GM18868 (cell line): ENCODE data around the gene TACC2.

Experiments used
- ATAC-seq: cut with Tn5 transposase; IDR thresholded peaks from one replicate; pipeline ENCODE4 v1.9.1; 2021; ENCODE audit warnings: mild to moderate bottlenecking, moderate library complexity; ENCODE audit not compliant: unreplicated experiment

TACC2 gene

GRCh38 chr10:122210481-122211265 is 221.7 kb downstream of the TACC2 start:
- no peak for ATAC-seq

DNA sequence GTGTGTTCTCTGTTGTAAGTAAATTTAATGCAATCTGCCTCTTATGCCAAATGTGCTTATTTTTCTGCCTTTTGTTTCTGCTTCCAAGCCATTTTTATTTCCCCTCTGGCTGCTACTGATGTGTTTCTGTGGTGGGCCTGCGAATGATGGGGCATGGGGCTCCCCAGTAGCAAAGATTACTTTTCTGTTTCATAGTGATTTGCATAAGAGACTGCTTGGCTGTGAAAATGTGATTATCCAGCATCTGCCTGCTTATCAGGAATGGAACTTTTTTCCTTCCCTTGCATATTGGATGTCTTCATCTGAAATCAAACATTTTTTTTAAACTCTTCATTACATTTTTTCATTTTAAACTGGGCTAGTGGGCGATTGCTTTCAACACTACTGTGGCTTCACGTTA is 224.4 kb downstream of the TACC2 start:
- no peak for ATAC-seq

DNA sequence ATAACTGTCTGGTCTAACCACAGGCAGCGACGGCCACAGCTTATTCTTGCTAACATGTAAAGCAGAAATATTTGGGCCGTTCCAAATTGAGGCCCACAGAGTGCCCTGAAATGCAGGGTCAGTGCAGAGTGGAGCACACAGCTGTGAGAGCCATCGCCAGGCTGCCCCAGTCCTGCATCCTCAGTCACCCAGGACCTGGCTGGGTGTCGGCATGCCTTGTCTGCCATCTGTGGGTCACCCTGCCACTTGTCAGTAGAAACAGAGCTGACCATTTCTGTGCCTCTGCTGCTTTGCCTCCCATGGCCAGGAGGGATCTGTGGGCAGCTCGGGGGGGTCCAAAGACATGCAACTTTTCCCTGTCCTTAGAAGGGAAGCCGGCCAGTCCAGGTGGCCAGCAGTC is 224.8 kb downstream of the TACC2 start:
- ATAC-seq: no peak

DNA sequence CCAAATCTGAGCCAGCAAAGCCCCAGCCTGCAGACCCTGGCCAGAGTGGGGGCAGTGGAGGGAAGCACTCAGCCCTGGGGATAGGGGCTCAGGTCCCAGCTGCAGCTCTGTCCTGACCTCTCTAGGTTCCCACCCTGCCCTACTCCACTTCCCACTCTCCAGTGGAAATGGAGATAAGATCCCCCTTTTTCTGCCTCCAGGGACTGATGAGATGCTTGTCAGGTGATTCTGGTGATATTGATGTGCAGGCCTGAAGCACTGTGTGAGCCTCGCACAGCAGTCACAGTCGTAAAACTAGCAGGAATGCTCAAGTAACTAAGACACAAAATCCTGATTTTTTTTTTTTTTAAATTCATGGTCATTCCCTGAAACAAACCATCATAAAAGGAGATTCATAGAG is 227.1 kb downstream of the TACC2 start:
- no peak for ATAC-seq

DNA sequence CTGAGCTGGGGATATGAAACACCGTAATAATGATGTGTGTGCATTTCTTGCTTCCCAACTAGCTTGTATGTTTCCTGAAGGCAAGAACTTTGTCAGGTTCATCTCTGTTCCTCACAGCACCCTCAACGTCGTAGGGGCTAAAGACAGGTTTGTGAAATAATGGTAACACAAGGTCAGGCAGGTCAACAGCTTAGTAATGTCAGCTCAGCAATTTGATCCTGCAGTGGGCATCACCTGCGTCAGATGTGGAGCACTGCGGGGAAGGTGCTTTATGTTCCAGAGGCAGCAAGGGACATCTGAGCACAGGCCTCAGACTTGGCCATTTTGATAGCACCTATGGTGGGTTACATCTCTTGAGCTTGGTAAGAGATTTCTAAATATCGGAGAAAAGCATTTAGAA is 230.4 kb downstream of the TACC2 start:
- no peak for ATAC-seq

DNA sequence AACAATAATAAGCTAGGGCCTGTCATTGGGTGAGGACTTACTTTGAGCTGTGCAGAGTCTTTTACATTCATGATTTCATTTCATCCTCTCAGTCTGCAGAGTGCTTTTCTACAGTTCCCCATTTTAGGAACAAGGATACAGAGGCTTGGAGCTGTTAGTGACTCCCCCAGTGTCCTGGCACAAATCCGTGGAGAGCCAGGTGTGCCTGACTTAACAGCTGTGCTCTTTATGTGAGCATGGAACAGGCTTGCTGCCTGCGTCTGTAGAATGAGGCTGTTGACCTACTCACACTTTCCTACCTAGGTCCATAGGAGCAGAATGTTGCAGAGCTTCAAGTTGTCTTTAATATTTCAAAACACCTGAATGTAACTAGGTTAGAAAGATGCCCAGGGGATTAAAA is 231.8 kb downstream of the TACC2 start:
- ATAC-seq: no peak

DNA sequence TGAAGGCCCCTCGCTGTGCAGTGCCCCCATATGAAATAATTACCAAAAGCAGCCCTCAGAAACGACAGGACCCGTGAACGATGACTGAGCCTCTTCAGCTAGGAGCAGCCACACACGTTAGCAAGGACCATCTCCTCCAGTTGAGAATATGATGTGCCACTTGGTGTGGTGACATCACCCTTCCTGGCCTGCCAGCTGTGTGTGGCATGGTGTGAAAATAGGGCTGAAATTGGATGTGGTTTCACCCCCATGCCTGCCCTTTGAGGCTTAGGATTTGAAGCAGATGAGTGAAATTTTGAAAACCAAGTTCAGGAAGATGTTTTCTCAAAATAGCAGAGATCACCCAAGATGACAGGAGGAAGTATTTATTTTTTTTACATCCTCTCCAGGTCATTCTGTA is 233.0 kb downstream of the TACC2 start:
- ATAC-seq: no peak

GRCh38 chr10:122222638-122223037 is 233.7 kb downstream of the TACC2 start:
- ATAC-seq: no peak

DNA sequence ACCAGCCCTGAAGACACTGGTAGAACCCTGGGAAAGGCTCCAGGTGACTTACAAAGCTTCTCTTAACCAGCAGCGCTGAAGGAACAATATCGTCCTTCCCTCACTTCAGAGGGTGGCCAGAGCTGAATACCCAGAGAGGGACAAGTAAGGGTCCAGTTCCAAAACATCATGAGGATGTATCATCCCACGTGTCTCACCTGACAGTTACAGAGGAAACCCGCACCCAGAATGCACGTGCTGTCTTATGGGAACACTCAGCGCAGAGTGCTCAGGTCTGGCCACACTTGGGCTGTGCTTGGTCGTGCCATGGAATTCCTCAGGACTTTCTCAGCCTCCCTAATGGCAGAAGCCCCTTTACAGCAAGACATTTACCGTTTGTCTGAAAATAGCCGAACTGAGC is 235.2 kb downstream of the TACC2 start:
- no peak for ATAC-seq

- ATAC-seq: no peak
Measured at GRCh38 chr10:122225330-122225729, 236.4 kb downstream of the TACC2 start.

DNA sequence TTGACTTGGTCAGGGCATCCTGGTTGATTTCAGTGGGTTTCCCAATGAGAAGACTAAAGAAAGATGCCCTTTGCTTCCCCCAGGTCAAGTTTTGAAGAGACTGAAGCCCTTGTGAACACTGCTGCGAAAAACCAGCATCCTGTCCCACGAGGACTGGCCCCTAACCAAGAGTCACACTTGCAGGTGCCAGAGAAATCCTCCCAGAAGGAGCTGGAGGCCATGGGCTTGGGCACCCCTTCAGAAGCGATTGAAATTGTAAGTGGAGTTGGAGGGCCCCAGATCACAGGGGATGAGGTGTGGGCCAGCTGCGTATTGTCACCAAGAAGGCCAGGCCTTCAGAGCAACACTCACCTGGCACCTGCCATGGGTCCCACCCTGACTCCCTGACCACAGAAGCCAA is 238.8 kb downstream of the TACC2 start:
- no peak for ATAC-seq

- no peak for ATAC-seq
Measured at GRCh38 chr10:122229666-122230065, 240.7 kb downstream of the TACC2 start.

DNA sequence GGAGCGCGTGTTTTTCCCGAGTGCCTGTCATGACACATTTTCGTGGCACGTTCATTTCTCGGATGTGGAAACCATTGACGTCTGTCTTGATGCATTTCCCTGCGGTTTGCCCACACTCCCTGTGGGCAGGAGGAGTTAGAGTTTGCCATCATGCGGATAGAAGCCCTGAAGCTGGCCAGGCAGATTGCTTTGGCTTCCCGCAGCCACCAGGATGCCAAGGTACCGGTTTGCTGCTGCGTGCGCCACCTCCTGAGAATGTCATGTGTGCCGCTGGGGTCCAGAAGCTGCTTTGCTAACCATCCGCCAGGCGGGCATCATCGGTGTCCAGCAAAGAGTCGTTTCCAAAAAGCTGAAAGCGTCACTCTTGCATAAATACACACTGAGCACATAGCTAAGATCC is 241.3 kb downstream of the TACC2 start:
- no peak for ATAC-seq

DNA sequence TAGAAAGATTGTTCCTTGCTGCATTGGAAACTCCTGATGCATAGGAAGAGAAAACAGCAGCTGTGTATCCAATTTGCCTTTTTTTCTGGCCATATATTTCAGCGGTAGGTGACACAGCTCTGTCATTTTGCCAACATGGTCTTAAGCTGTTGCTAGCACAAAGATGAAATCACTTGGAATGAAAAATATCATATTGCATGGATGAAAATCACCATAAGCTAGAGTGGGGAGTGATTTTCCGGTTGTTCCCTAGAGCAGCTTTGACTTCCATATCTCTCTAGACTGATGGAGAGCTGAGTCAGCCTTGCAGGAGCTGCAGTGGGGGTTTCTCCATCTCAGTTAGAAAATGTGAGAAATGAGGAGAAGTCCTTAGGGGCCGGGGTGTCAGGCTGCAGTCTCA is 243.8 kb downstream of the TACC2 start:
- no peak for ATAC-seq

- no peak for ATAC-seq
Measured at GRCh38 chr10:122233857-122234348, 244.9 kb downstream of the TACC2 start.

- no peak for ATAC-seq
Measured at GRCh38 chr10:122234416-122234815, 245.5 kb downstream of the TACC2 start.

GRCh38 chr10:122236690-122237306 is 247.8 kb downstream of the TACC2 start:
- ATAC-seq: no peak

DNA sequence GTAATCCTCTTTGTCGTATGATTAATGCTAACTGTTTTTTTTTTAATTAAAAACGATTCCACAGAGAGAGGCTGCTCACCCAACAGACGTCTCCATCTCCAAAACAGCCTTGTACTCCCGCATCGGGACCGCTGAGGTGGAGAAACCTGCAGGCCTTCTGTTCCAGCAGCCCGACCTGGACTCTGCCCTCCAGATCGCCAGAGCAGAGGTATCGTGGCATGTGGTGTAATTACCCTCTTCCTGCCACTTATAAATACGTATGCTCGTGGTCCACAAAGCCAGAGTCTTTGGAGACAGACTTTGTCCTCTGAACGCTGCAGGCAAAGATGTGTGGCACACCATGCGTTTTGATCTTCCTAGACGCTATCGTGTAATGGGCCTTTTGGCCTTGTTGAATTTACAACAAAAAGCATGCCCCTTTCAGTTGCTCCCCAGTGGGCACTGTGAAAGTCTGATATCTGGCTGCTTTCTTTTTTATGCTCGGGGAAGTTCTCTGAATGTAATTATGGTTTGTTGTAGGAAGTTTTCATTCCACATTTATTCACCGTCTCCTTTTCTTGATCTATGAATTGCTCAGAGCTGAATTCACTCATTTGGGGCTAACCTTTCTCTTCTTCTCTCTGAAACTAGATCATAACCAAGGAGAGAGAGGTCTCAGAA is 248.5 kb downstream of the TACC2 start:
- ATAC-seq: no peak

DNA sequence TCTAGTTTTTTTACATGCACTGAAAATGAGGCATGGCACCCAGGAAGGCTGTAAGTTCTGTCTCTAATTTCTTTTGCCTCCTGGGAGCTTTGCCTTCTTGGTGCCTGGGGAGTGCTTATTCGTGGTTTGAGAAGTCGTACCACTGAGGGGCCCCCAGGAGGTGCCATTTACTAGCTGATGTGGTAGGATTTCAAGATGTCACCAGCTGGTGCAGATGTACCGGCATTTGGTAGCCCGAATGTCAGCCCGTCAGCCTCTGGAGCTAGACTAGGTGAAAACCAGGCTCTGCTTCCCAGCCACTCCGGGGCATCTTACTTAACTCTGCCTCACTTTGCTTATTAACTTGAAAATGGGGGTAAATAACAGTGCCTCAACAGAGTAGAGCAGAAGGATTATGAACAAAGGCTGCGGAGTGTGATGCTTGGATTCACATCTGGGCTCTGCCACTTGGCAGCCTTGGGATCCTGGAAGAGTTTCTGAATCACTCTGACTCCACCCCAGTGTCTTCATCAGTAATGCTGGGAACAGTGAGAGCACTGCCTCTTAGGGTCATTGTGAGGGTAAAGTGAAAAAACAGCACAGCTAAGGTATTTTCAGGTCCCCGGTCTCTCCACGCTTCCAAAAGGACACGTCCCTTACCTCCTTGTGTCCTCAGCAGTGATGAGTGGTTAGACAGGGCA is 250.8 kb downstream of the TACC2 start:
- ATAC-seq: no peak

GRCh38 chr10:122240401-122240800 is 251.4 kb downstream of the TACC2 start:
- no peak for ATAC-seq

DNA sequence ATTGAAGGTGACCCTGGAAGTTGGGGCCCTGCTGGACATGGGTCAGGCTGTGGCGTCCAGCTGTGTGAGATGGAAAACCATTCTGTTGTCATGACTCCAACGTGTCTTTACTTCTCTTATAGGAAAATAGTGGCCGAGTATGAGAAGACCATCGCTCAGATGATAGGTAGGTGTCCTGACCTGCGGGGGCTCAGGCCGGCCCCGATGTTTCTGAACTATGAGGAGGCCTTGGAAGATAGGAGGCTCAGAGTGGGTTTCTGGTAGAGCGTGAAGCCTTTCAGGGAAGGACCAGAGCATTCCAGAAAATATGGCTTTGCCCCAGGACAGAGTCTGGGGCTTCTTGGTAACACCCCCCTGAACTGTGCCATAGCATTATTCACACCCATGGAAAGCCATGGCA is 252.9 kb downstream of the TACC2 start:
- no peak for ATAC-seq
